Measurements from ENCODE around the gene GALNT10.

DNA sequence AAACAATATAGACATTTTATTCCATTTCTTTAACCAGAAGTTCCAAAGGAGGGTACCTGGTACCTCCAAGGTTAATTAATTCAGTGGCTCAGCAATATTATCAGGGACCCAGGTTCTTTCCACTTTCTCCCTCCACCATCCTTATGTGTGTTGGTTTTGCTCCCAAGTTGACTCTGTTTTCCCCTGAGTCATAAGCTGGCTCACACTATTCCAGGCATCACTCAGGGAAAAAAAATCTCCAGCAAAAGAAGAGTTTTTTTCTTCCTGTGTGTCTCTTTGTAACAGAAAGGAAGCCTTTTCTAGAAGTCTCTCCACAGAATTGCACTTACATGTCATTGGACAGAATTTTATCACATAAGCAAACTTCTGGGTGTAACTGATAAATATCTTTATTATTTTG, 31.2 kb upstream of the GALNT10 start:
- TF ChIP-seq POLR2A (IDR thresholded peaks at IDR 0.05) (no peak), CTCF (IDR thresholded peaks at IDR 0.05) (no peak)

Measured in stomach (tissue), 4 donors.